ENCODE measurements around the gene CTDNEP1.

CTDNEP1 gene

GRCh38 chr17:7282752-7283321, 31.3 kb upstream of the CTDNEP1 start:
- TF ChIP-seq CTCF (IDR thresholded peaks at IDR 0.05), result no peak

GRCh38 chr17:7281953-7282751, 30.6 kb upstream of the CTDNEP1 start:
- TF ChIP-seq CTCF (IDR thresholded peaks at IDR 0.05), result no peak

GRCh38 chr17:7281074-7281952, 29.8 kb upstream of the CTDNEP1 start, which contains the start of gene SLC2A4:
TSS of gene SLC2A4 (plus strand) at chr17:7281718. CDS start at chr17:7281935, 217 bp downstream.
- no peak for TF ChIP-seq CTCF (IDR thresholded peaks at IDR 0.05)

GRCh38 chr17:7280519-7281073, 29.1 kb upstream of the CTDNEP1 start:
- TF ChIP-seq CTCF (IDR thresholded peaks at IDR 0.05), result peak; percentile 94

- no peak for TF ChIP-seq CTCF (IDR thresholded peaks at IDR 0.05)
Observed at GRCh38 chr17:7279448-7279847, 27.9 kb upstream of the CTDNEP1 start.

- no peak for TF ChIP-seq CTCF (IDR thresholded peaks at IDR 0.05)
Observed at GRCh38 chr17:7266784-7267183, 15.2 kb upstream of the CTDNEP1 start.

GRCh38 chr17:7263801-7264078, 12.2 kb upstream of the CTDNEP1 start:
- TF ChIP-seq CTCF (IDR thresholded peaks at IDR 0.05), result no peak

All from LNCAP (cell line).